GM12878 (cell line): ENCODE data around the gene CASP8. TPM values are rescaled to one million over a fixed set of nuclear protein-coding genes. Genes with fewer than 3 reads are reported as not detected.

ENCODE experiments used
- ATAC-seq: fragments of 200-7000 bp; cut with Tn5 transposase; 3 replicates; pipeline ENCODE4 v1.9.1; 2020; ENCODE audit warnings: mild to moderate bottlenecking, moderate library complexity
- BruUV-seq: library from RNA; stranded (reverse); fragments of 400-500 nt; replicated peaks from 2 replicates; lab custom pipeline; 2021; lab: Mats Ljungman, UMichigan
- CTCF ChIA-PET: fragments of 300-600 bp; sonication (Branson Sonifier 250); formaldehyde crosslinking; extraction: SDS; loops from one replicate; lab custom pipeline; 2021; ENCODE audit warnings: inconsistent platforms; lab: Yijun Ruan, JAX
- POLR2A ChIA-PET: fragments of 350-600 bp; formaldehyde crosslinking; extraction: SDS; loops from one replicate; lab custom pipeline; 2021; ENCODE audit warnings: inconsistent platforms; lab: Charles Lee
- RAD21 ChIA-PET: fragments of 300-600 bp; sonication (Branson Sonifier 250); formaldehyde crosslinking; loops from one replicate; lab custom pipeline; 2023; ENCODE audit warnings: antibody characterized with exemption; ENCODE audit not compliant: unreplicated experiment; lab: Charles Lee
- SMC1A ChIA-PET: fragments of 300-600 bp; sonication (Branson Sonifier 250); formaldehyde crosslinking; loops from one replicate; lab custom pipeline; 2023; ENCODE audit not compliant: unreplicated experiment, uncharacterized antibody; lab: Charles Lee
- DNase-seq: peaks from one replicate; pipeline ENCODE4 v3.0.0-alpha.2; 2011; ENCODE audit warnings: low read depth, low spot score
- FAIRE-seq: peaks from 3 replicates; lab custom pipeline; 2011; peaks lifted over from hg19 to GRCh38; lab: Jason Lieb, UNC
- H2AFZ ChIP-seq: 2 replicates; pipeline ENCODE4 v1.6.0; 2011; ENCODE audit warnings: low read depth, low read length, control low read depth; ENCODE audit not compliant: control insufficient read depth
- H3K27ac ChIP-seq: 2 replicates; pipeline ENCODE4 v1.5.1; 2011; ENCODE audit warnings: control low read depth; ENCODE audit not compliant: control insufficient read depth, insufficient read depth
- H3K27me3 ChIP-seq, 2 experiments: replicated peaks in 1 of 2; 2 replicates each; pipeline versions ENCODE4 v1.6.0 to v1.6.1; 2011; ENCODE audit warnings: low read length in 1 of 2; ENCODE audit not compliant: control insufficient read depth in 2 of 2, insufficient read depth in 2 of 2
- H3K36me3 ChIP-seq, 2 experiments: 2 replicates each; pipeline ENCODE4 v1.5.1; 2011; ENCODE audit warnings: low read length in 1 of 2; ENCODE audit not compliant: control insufficient read depth in 2 of 2, insufficient read depth in 2 of 2
- H3K4me1 ChIP-seq: 2 replicates; pipeline ENCODE4 v1.6.1; 2011; ENCODE audit warnings: mild to moderate bottlenecking, low read length, moderate library complexity, mixed read lengths; ENCODE audit not compliant: control insufficient read depth, insufficient read depth
- H3K4me2 ChIP-seq: 2 replicates; pipeline ENCODE4 v1.6.0; 2011; ENCODE audit warnings: control low read depth; ENCODE audit not compliant: control insufficient read depth, insufficient read depth
- H3K4me3 ChIP-seq: fragments of 200-600 bp; sonication (generic); 2 replicates; pipeline ENCODE4 v1.5.1; 2016
- H3K79me2 ChIP-seq: 2 replicates; pipeline ENCODE4 v1.6.0; 2011; ENCODE audit warnings: low read length; ENCODE audit not compliant: control insufficient read depth, insufficient read depth
- H3K9ac ChIP-seq: 2 replicates; pipeline ENCODE4 v1.8.0; 2011; ENCODE audit warnings: low read length, control low read depth, mixed read lengths; ENCODE audit not compliant: control insufficient read depth, insufficient read depth
- H3K9me3 ChIP-seq: replicated peaks from 3 replicates; pipeline ENCODE4 v1.5.1; 2011; ENCODE audit warnings: mild to moderate bottlenecking, low read length; ENCODE audit not compliant: control insufficient read depth, insufficient read depth
- H4K20me1 ChIP-seq: 2 replicates; pipeline ENCODE4 v1.6.0; 2011; ENCODE audit not compliant: control insufficient read depth, insufficient read depth
- BMI1 ChIP-seq: fragments of 450-650 bp; IDR thresholded peaks from 2 replicates; pipeline ENCODE4 v1.6.1; 2016; ENCODE audit warnings: mild to moderate bottlenecking, moderate library complexity, borderline replicate concordance
- CBFB ChIP-seq: IDR thresholded peaks from 2 replicates; pipeline ENCODE4 v1.6.1; 2016; ENCODE audit warnings: antibody characterized with exemption, low read depth
- IKZF1 ChIP-seq: fragments of 450-650 bp; conservative IDR thresholded peaks from 2 replicates; pipeline ENCODE4 v1.6.1; 2017; ENCODE audit warnings: antibody characterized with exemption, mild to moderate bottlenecking
- MYB ChIP-seq: fragments of 150-350 bp; IDR thresholded peaks from 2 replicates; pipeline ENCODE4 v1.6.1; 2014; ENCODE audit warnings: mild to moderate bottlenecking, low read depth, low read length, borderline replicate concordance
- NR2F1 ChIP-seq: fragments of 450-650 bp; conservative IDR thresholded peaks from 2 replicates; pipeline ENCODE4 v1.6.1; 2017; ENCODE audit warnings: mild to moderate bottlenecking
- RB1 ChIP-seq: fragments of 450-650 bp; formaldehyde crosslinking; IDR thresholded peaks from 2 replicates; pipeline ENCODE4 v1.6.1; 2017; ENCODE audit warnings: mild to moderate bottlenecking, borderline replicate concordance
- RELA ChIP-seq: fragments of 450-650 bp; IDR thresholded peaks from 2 replicates; pipeline ENCODE4 v1.8.0; 2014; ENCODE audit warnings: borderline replicate concordance; ENCODE audit not compliant: partially characterized antibody
- SREBF1 ChIP-seq: IDR thresholded peaks from 2 replicates; pipeline ENCODE4 v1.6.1; 2012; ENCODE audit warnings: mild to moderate bottlenecking, low read length
- SREBF2 ChIP-seq: IDR thresholded peaks from 2 replicates; pipeline ENCODE4 v1.6.1; 2012; ENCODE audit warnings: mild to moderate bottlenecking, low read length
- SRF ChIP-seq, 2 experiments: IDR thresholded peaks; 2 replicates each; pipeline ENCODE4 v1.6.1; 2011; ENCODE audit warnings: low read depth in 2 of 2, low read length in 2 of 2, mild to moderate bottlenecking in 1 of 2, moderate library complexity in 1 of 2
- WRNIP1 ChIP-seq: IDR thresholded peaks from 2 replicates; pipeline ENCODE4 v1.6.1; 2011; ENCODE audit warnings: low read depth, low read length, improper control_type of control experiment, borderline replicate concordance
- ZNF24 ChIP-seq: fragments of 450-650 bp; IDR thresholded peaks from 2 replicates; pipeline ENCODE4 v1.6.1; 2017; ENCODE audit warnings: antibody characterized with exemption, mild to moderate bottlenecking
- ZNF274 ChIP-seq: IDR thresholded peaks from one replicate; pipeline ENCODE4 v1.8.0; 2011; ENCODE audit not compliant: insufficient read length, insufficient read depth
- WGBS: methylation state at CpG from one replicate; pipeline ENCODE4 v1.1.6; 2016; ENCODE audit warnings: low lambda C conversion rate; ENCODE audit not compliant: insufficient replicate concordance, insufficient coverage; ENCODE audit errors: missing lambda C conversion rate; 5-methylcytosine and 5-hydroxymethylcytosine counted together
- in situ Hi-C: fragments of 300-500 bp; cut with MboI; formaldehyde crosslinking; loops from 9 replicates; pipeline ENCODE4 v1.14.3; 2018; ENCODE audit warnings: mixed read lengths
- intact Hi-C: fragments of 100-400 bp; cut with micrococcal nuclease; formaldehyde crosslinking; loops from one replicate; pipeline ENCODE4 v1.14.2; 2022; ENCODE audit not compliant: unreplicated experiment
- polyA plus RNA-seq, 11 experiments: library from polyadenylated mRNA; depleted of rRNA in 4 of 11; unstranded in 6 of 11; stranded (reverse) in 5 of 11; fragments of >200 nt; fragmentation: Nextera tagmentation in 4 of 11; fragmentation: Illumina TruSeq in 1 of 11; extraction: Ambion mirVana in 4 of 11; extraction: Trizol in 1 of 11; gene quantifications; 1 replicate in 1 of 11; 2 replicates in 10 of 11; pipeline versions ENCODE4 v1.2.1 to v1.2.3, GENCODE V29; 2011 to 2016; ENCODE audit warnings: inconsistent platforms in 2 of 11, missing spikeins in 2 of 11, low read depth in 1 of 11
- total RNA-seq, 4 experiments: library from RNA; depleted of rRNA in 3 of 4; stranded (reverse); fragments of >200 nt in 3 of 4; fragmentation: Illumina TruSeq in 1 of 4; extraction: Trizol in 1 of 4; gene quantifications; 2 replicates each; pipeline versions ENCODE4 v1.2.1 to v1.2.3, GENCODE V29; 2013 to 2021
- TF ChIP-seq, protein P1 (sequence below): fragments of 450-650 bp; IDR thresholded peaks from 2 replicates; pipeline ENCODE4 v1.6.1; 2016; ENCODE audit warnings: mild to moderate bottlenecking
- TF ChIP-seq, protein P2 (sequence below): fragments of 450-650 bp; IDR thresholded peaks from 2 replicates; pipeline ENCODE4 v1.6.1; 2017; ENCODE audit warnings: borderline replicate concordance
- TF ChIP-seq, protein P3 (sequence below), 3 experiments: IDR thresholded peaks in 2 of 3; conservative IDR thresholded peaks in 1 of 3; 2 replicates each; pipeline ENCODE4 v1.5.1; 2011; ENCODE audit warnings: low read depth in 3 of 3, low read length in 3 of 3, mild to moderate bottlenecking in 3 of 3, control low read depth in 2 of 3, moderate library complexity in 2 of 3, inconsistent platforms in 1 of 3, mixed read lengths in 1 of 3; ENCODE audit not compliant: control insufficient read depth in 2 of 3, insufficient read depth in 1 of 3; ENCODE audit errors: extremely low read depth in 1 of 3
- TF ChIP-seq, protein P4 (sequence below): fragments of 450-650 bp; formaldehyde crosslinking; IDR thresholded peaks from 2 replicates; pipeline ENCODE4 v1.5.0; 2022; ENCODE audit warnings: mild to moderate bottlenecking, missing genetic modification characterization

Gene CASP8
- total and polyA plus RNA-seq, 10 of the 15 experiments (the other 5 are each of a cell fraction or from before 2014, with no cell fraction given): 18.6 to 54.1 (median 39.9) TPM

DNA sequence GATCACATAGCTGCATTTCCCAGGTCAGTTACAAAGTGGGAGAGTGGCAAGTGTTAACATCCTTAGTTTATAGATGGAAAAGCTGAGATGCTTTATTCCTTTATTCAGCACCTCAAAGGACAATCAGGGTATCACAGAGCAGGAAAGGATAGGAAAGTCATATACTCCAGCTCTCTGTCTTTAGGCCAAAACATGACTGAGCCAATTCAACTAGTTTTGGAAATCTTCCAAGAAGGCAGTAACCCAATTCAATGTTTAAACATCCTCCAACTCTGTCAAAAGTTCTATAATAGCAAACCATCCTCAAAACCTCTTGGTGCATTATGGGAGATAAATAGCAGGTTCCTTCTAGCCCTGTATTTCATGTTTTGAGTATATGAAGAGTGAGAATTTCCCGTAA lies 25.2 kb downstream of the CASP8 start:
- Histone ChIP-seq H2AFZ (no peak overlapping the region), H3K36me3 (peaks cover 0 to 5% of the 10 kb centered on the region in 2 experiments; a peak in 3 of 4 replicates), H3K27ac (no peak overlapping the region), H3K27me3 (no peaks in the 10 kb centered on the region), H3K9me3 (no peaks in the 10 kb centered on the region; the same call in 2 of the 3 replicates), H3K4me3 (no peak overlapping the region), H3K79me2 (no peaks in the 10 kb centered on the region), H4K20me1 (no peaks in the 10 kb centered on the region), H3K4me1 (no peaks in the 10 kb centered on the region), H3K9ac (no peak overlapping the region), H3K4me2 (no peak overlapping the region)
- RAD21 ChIA-PET: no interaction called here
- WGBS: 100% methylated on average over 1 of the region's 1 CpG
- POLR2A ChIA-PET: interaction anchor here (0.6 kb wide), 1 partner anchor 43 kb away, joined by 3 read pairs; no protein-coding TSS in a partner anchor
- CTCF ChIA-PET: interaction anchor here (1.3 kb wide), 1 partner anchor 21 kb away, joined by 3 read pairs; no protein-coding TSS in a partner anchor
- no peak for FAIRE-seq
- ATAC-seq: no peak
- no peak for DNase-seq
- intact Hi-C loops: no loop called here
- SMC1A ChIA-PET: interaction anchor here (1.8 to 2.2 kb wide), 2 partner anchors 14 to 49 kb away, joined by 5 to 6 read pairs; no protein-coding TSS in a partner anchor
- in situ Hi-C loops: no loop called here
- no TSS peak for BruUV-seq
- TF ChIP-seq IKZF1 (no peak), SREBF1 (no peak), SRF (IDR thresholded peaks at IDR 0.05; ENCODE audit: low read depth in 2 of 2, low read length in 2 of 2) (no peak), SREBF2 (no peak), WRNIP1 (no peak), CBFB (no peak), MYB (no peak), RB1 (no peak), NR2F1 (no peak), RELA (no peak), BMI1 (no peak), ZNF274 (no peak), ZNF24 (no peak)
- TF ChIP-seq, protein P1, sequence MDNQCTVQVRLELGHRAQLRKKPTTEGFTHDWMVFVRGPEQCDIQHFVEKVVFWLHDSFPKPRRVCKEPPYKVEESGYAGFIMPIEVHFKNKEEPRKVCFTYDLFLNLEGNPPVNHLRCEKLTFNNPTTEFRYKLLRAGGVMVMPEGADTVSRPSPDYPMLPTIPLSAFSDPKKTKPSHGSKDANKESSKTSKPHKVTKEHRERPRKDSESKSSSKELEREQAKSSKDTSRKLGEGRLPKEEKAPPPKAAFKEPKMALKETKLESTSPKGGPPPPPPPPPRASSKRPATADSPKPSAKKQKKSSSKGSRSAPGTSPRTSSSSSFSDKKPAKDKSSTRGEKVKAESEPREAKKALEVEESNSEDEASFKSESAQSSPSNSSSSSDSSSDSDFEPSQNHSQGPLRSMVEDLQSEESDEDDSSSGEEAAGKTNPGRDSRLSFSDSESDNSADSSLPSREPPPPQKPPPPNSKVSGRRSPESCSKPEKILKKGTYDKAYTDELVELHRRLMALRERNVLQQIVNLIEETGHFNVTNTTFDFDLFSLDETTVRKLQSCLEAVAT: no peak
- TF ChIP-seq, protein P2, sequence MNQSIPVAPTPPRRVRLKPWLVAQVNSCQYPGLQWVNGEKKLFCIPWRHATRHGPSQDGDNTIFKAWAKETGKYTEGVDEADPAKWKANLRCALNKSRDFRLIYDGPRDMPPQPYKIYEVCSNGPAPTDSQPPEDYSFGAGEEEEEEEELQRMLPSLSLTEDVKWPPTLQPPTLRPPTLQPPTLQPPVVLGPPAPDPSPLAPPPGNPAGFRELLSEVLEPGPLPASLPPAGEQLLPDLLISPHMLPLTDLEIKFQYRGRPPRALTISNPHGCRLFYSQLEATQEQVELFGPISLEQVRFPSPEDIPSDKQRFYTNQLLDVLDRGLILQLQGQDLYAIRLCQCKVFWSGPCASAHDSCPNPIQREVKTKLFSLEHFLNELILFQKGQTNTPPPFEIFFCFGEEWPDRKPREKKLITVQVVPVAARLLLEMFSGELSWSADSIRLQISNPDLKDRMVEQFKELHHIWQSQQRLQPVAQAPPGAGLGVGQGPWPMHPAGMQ: no peak
- TF ChIP-seq, protein P3, sequence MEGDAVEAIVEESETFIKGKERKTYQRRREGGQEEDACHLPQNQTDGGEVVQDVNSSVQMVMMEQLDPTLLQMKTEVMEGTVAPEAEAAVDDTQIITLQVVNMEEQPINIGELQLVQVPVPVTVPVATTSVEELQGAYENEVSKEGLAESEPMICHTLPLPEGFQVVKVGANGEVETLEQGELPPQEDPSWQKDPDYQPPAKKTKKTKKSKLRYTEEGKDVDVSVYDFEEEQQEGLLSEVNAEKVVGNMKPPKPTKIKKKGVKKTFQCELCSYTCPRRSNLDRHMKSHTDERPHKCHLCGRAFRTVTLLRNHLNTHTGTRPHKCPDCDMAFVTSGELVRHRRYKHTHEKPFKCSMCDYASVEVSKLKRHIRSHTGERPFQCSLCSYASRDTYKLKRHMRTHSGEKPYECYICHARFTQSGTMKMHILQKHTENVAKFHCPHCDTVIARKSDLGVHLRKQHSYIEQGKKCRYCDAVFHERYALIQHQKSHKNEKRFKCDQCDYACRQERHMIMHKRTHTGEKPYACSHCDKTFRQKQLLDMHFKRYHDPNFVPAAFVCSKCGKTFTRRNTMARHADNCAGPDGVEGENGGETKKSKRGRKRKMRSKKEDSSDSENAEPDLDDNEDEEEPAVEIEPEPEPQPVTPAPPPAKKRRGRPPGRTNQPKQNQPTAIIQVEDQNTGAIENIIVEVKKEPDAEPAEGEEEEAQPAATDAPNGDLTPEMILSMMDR (IDR thresholded peaks at IDR 0.05 in 2 of 3, conservative IDR thresholded peaks at IDR 0.05 in 1 of 3; ENCODE audit: control insufficient read depth in 2 of 3, extremely low read depth in 1 of 3, insufficient read depth in 1 of 3, low read depth in 3 of 3, low read length in 3 of 3): no peak
- TF ChIP-seq, protein P4, sequence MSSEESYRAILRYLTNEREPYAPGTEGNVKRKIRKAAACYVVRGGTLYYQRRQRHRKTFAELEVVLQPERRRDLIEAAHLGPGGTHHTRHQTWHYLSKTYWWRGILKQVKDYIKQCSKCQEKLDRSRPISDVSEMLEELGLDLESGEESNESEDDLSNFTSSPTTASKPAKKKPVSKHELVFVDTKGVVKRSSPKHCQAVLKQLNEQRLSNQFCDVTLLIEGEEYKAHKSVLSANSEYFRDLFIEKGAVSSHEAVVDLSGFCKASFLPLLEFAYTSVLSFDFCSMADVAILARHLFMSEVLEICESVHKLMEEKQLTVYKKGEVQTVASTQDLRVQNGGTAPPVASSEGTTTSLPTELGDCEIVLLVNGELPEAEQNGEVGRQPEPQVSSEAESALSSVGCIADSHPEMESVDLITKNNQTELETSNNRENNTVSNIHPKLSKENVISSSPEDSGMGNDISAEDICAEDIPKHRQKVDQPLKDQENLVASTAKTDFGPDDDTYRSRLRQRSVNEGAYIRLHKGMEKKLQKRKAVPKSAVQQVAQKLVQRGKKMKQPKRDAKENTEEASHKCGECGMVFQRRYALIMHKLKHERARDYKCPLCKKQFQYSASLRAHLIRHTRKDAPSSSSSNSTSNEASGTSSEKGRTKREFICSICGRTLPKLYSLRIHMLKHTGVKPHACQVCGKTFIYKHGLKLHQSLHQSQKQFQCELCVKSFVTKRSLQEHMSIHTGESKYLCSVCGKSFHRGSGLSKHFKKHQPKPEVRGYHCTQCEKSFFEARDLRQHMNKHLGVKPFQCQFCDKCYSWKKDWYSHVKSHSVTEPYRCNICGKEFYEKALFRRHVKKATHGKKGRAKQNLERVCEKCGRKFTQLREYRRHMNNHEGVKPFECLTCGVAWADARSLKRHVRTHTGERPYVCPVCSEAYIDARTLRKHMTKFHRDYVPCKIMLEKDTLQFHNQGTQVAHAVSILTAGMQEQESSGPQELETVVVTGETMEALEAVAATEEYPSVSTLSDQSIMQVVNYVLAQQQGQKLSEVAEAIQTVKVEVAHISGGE (CRISPR knock-in tag): no peak
